WTC11 (cell line): ENCODE measurements around the gene KIAA0753. TPM values are rescaled to one million over a fixed set of nuclear protein-coding genes. Genes with fewer than 3 reads are reported as not detected.

Experiments used
- ATF1 ChIP-seq: sonication (generic); formaldehyde crosslinking; IDR thresholded peaks from 2 replicates; pipeline ENCODE4 v1.8.1; 2023; ENCODE audit warnings: mild to moderate bottlenecking, moderate library complexity, missing genetic modification reagents
- E2F1 ChIP-seq: sonication (generic); formaldehyde crosslinking; IDR thresholded peaks from 2 replicates; pipeline ENCODE4 v1.8.0; 2022; ENCODE audit warnings: mild to moderate bottlenecking, missing genetic modification reagents
- E2F5 ChIP-seq: sonication (generic); formaldehyde crosslinking; IDR thresholded peaks from 2 replicates; pipeline ENCODE4 v1.8.1; 2022; ENCODE audit warnings: mild to moderate bottlenecking, moderate library complexity, missing genetic modification reagents
- ETV6 ChIP-seq: sonication (generic); formaldehyde crosslinking; IDR thresholded peaks from 2 replicates; pipeline ENCODE4 v1.8.1; 2022; ENCODE audit warnings: mild to moderate bottlenecking, missing genetic modification reagents
- FOXP4 ChIP-seq: sonication (generic); formaldehyde crosslinking; IDR thresholded peaks from 2 replicates; pipeline ENCODE4 v1.8.0; 2022; ENCODE audit warnings: mild to moderate bottlenecking, missing genetic modification reagents
- IRF1 ChIP-seq: sonication (generic); formaldehyde crosslinking; IDR thresholded peaks from 2 replicates; pipeline ENCODE4 v1.8.0; 2023; ENCODE audit warnings: missing genetic modification reagents
- IRF2 ChIP-seq: sonication (generic); formaldehyde crosslinking; IDR thresholded peaks from 2 replicates; pipeline ENCODE4 v1.8.0; 2022; ENCODE audit warnings: low read depth, missing genetic modification reagents, borderline replicate concordance
- JAZF1 ChIP-seq: fragments of 250-450 bp; sonication (Bioruptor Pico); IDR thresholded peaks from 2 replicates; pipeline ENCODE4 v1.9.0; 2021; ENCODE audit warnings: moderate library complexity, mild to moderate bottlenecking, inconsistent platforms
- KAT7 ChIP-seq: sonication (generic); formaldehyde crosslinking; IDR thresholded peaks from 2 replicates; pipeline ENCODE4 v1.8.1; 2023; ENCODE audit warnings: missing genetic modification reagents, mild to moderate bottlenecking, borderline replicate concordance
- MLX ChIP-seq: sonication (generic); formaldehyde crosslinking; IDR thresholded peaks from 2 replicates; pipeline ENCODE4 v1.8.1; 2023; ENCODE audit warnings: mild to moderate bottlenecking, missing genetic modification reagents, moderate library complexity
- NR2C2 ChIP-seq: sonication (generic); formaldehyde crosslinking; IDR thresholded peaks from 2 replicates; pipeline ENCODE4 v1.8.0; 2022; ENCODE audit warnings: mild to moderate bottlenecking, missing genetic modification reagents
- PRDM15 ChIP-seq: sonication (generic); formaldehyde crosslinking; IDR thresholded peaks from 2 replicates; pipeline ENCODE4 v1.8.0; 2022; ENCODE audit warnings: missing genetic modification reagents
- RORB ChIP-seq: fragments of 250-450 bp; sonication (Bioruptor Pico); IDR thresholded peaks from 2 replicates; pipeline ENCODE4 v1.9.0; 2021; ENCODE audit warnings: mild to moderate bottlenecking
- SMAD3 ChIP-seq: sonication (generic); formaldehyde crosslinking; IDR thresholded peaks from 2 replicates; pipeline ENCODE4 v1.8.0; 2022; ENCODE audit warnings: missing genetic modification reagents, mild to moderate bottlenecking, borderline replicate concordance
- TCF7 ChIP-seq: sonication (generic); formaldehyde crosslinking; IDR thresholded peaks from 2 replicates; pipeline ENCODE4 v1.8.0; 2022; ENCODE audit warnings: mild to moderate bottlenecking, low read depth, missing genetic modification reagents, moderate library complexity
- TEAD1 ChIP-seq: sonication (generic); formaldehyde crosslinking; IDR thresholded peaks from 2 replicates; pipeline ENCODE4 v1.8.0; 2022; ENCODE audit warnings: mild to moderate bottlenecking, missing genetic modification reagents
- ZNF219 ChIP-seq: sonication (generic); formaldehyde crosslinking; IDR thresholded peaks from 2 replicates; pipeline ENCODE4 v1.8.0; 2023; ENCODE audit warnings: missing genetic modification reagents, mild to moderate bottlenecking, borderline replicate concordance
- ZNF232 ChIP-seq: sonication (generic); formaldehyde crosslinking; IDR thresholded peaks from 2 replicates; pipeline ENCODE4 v1.8.0; 2022; ENCODE audit warnings: mild to moderate bottlenecking, missing genetic modification reagents
- ZNF512 ChIP-seq: sonication (generic); formaldehyde crosslinking; IDR thresholded peaks from 2 replicates; pipeline ENCODE4 v1.8.1; 2022; ENCODE audit warnings: missing genetic modification reagents, borderline replicate concordance
- ZNF532 ChIP-seq: fragments of 250-450 bp; sonication (Bioruptor Pico); IDR thresholded peaks from 2 replicates; pipeline ENCODE4 v1.9.0; 2021; ENCODE audit warnings: mild to moderate bottlenecking, borderline replicate concordance
- ZNF671 ChIP-seq: fragments of 250-450 bp; sonication (Bioruptor Pico); IDR thresholded peaks from 2 replicates; pipeline ENCODE4 v1.8.0; 2021; ENCODE audit warnings: mild to moderate bottlenecking
- ZSCAN18 ChIP-seq: fragments of 250-450 bp; sonication (Bioruptor Pico); IDR thresholded peaks from 2 replicates; pipeline ENCODE4 v2.1.2; 2022; ENCODE audit warnings: mild to moderate bottlenecking, moderate library complexity
- total RNA-seq: library from RNA; stranded (reverse); gene quantifications from 3 replicates; pipeline ENCODE4 v1.2.3, GENCODE V29; 2021

Gene KIAA0753
- total RNA-seq, 1 experiment from 2014 or later = 22.8 TPM

GRCh38 chr17:6651919-6652452 lies 11.5 kb upstream of the KIAA0753 start (continued):
- TF ChIP-seq ZSCAN18 (no peak), NR2C2 (peak; percentile 82), FOXP4 (CRISPR knock-in tag) (peak; percentile 84; the same call in 1 of the 2 replicates), E2F5 (peak; percentile 69; the same call in 1 of the 2 replicates), ETV6 (peak; percentile 61), TEAD1 (CRISPR knock-in tag) (no peak), JAZF1 (CRISPR knock-in tag) (no peak), MLX (no peak), PRDM15 (CRISPR knock-in tag) (peak; percentile 61), ZNF219 (CRISPR knock-in tag) (peak; percentile 64; the same call in 1 of the 2 replicates), IRF2 (no peak), ZNF232 (CRISPR knock-in tag) (peak; percentile 77; the same call in 1 of the 2 replicates), ZNF532 (CRISPR knock-in tag) (no peak), KAT7 (CRISPR knock-in tag) (peak; percentile 96), ZNF512 (CRISPR knock-in tag) (no peak), RORB (CRISPR knock-in tag) (no peak), ZNF671 (CRISPR knock-in tag) (no peak), ATF1 (CRISPR knock-in tag) (no peak; the same call in 1 of the 2 replicates), IRF1 (CRISPR knock-in tag) (peak; percentile 86), SMAD3 (CRISPR knock-in tag) (peak; percentile 84; the same call in 1 of the 2 replicates), TCF7 (CRISPR knock-in tag) (peak; percentile 81; the same call in 1 of the 2 replicates), E2F1 (CRISPR knock-in tag) (peak; percentile 78)
